Measurements from ENCODE around the gene RSPH3.

The RSPH3 gene, protein sequence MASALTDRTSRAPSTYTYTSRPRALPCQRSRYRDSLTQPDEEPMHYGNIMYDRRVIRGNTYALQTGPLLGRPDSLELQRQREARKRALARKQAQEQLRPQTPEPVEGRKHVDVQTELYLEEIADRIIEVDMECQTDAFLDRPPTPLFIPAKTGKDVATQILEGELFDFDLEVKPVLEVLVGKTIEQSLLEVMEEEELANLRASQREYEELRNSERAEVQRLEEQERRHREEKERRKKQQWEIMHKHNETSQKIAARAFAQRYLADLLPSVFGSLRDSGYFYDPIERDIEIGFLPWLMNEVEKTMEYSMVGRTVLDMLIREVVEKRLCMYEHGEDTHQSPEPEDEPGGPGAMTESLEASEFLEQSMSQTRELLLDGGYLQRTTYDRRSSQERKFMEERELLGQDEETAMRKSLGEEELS

GRCh38 chr6:158999666-159000403 lies at the start of gene RSPH3:
Gene RSPH3 (minus strand): TSS chr6:159000202. CDS start chr6:158999550, 652 bp downstream.
- peak within 1 kb of the TSS; percentile 78 to 95 for H3K4me3 ChIP-seq (ENCODE audit: low read length in 2 of 2)
- peak within 1 kb of the TSS; percentile 65 to 81 for H3K9ac ChIP-seq (ENCODE audit: low read length in 2 of 2)
- peaks cover 6% of the 10 kb centered on the region for H3K4me1 ChIP-seq (ENCODE audit: control insufficient read depth, insufficient read depth, low read length)
- peak within 1 kb of the TSS; percentile 64 for H3K27ac ChIP-seq (ENCODE audit: low read length)
- no peaks in the 10 kb centered on the region for H3K36me3 ChIP-seq (ENCODE audit: control insufficient read depth in 2 of 2, insufficient read depth in 2 of 2, low read length in 2 of 2)
- no peaks in the 10 kb centered on the region for H3K27me3 ChIP-seq (ENCODE audit: control insufficient read depth in 1 of 2, insufficient read depth in 2 of 2, low read length in 2 of 2)
- no peaks in the 10 kb centered on the region for H3K9me3 ChIP-seq (ENCODE audit: control insufficient read depth in 2 of 2, low read length in 2 of 2)

GRCh38 chr6:159047891-159048685 lies 48.1 kb upstream of the RSPH3 start:
- no peak overlapping the region for H3K4me3 ChIP-seq (ENCODE audit: low read length in 2 of 2)
- no peaks in the 10 kb centered on the region for H3K4me1 ChIP-seq (ENCODE audit: control insufficient read depth, insufficient read depth, low read length)
- H3K27me3 ChIP-seq (ENCODE audit: control insufficient read depth in 1 of 2, insufficient read depth in 2 of 2, low read length in 2 of 2): peaks cover 4 to 6% of the 10 kb centered on the region in 2 donors
- H3K36me3 ChIP-seq (ENCODE audit: control insufficient read depth in 2 of 2, insufficient read depth in 2 of 2, low read length in 2 of 2): no peaks in the 10 kb centered on the region
- no peak overlapping the region for H3K9ac ChIP-seq (ENCODE audit: low read length in 2 of 2)
- H3K9me3 ChIP-seq (ENCODE audit: control insufficient read depth in 2 of 2, low read length in 2 of 2): no peaks in the 10 kb centered on the region
- no peak overlapping the region for H3K27ac ChIP-seq (ENCODE audit: low read length)

GRCh38 chr6:159045801-159046200 lies 45.8 kb upstream of the RSPH3 start:
- H3K36me3 ChIP-seq (ENCODE audit: control insufficient read depth in 2 of 2, insufficient read depth in 2 of 2, low read length in 2 of 2): no peaks in the 10 kb centered on the region
- no peaks in the 10 kb centered on the region for H3K9me3 ChIP-seq (ENCODE audit: control insufficient read depth in 2 of 2, low read length in 2 of 2)
- no peak overlapping the region for H3K9ac ChIP-seq (ENCODE audit: low read length in 2 of 2)
- H3K27ac ChIP-seq (ENCODE audit: low read length): no peak overlapping the region
- no peak overlapping the region for H3K4me3 ChIP-seq (ENCODE audit: low read length in 2 of 2)
- no peaks in the 10 kb centered on the region for H3K4me1 ChIP-seq (ENCODE audit: control insufficient read depth, insufficient read depth, low read length)
- peaks cover 4 to 5% of the 10 kb centered on the region in 2 donors for H3K27me3 ChIP-seq (ENCODE audit: control insufficient read depth in 1 of 2, insufficient read depth in 2 of 2, low read length in 2 of 2)

- Histone ChIP-seq H3K9ac (ENCODE audit: low read length in 2 of 2) (no peak within 1 kb of the TSS), H3K27ac (ENCODE audit: low read length) (no peak within 1 kb of the TSS)
Measured at GRCh38 chr6:159044899-159045727, 45.1 kb upstream of the RSPH3 start, which contains the start of gene TAGAP. Gene TAGAP (minus strand): TSS chr6:159044991. CDS start chr6:159044146, 845 bp downstream.

DNA sequence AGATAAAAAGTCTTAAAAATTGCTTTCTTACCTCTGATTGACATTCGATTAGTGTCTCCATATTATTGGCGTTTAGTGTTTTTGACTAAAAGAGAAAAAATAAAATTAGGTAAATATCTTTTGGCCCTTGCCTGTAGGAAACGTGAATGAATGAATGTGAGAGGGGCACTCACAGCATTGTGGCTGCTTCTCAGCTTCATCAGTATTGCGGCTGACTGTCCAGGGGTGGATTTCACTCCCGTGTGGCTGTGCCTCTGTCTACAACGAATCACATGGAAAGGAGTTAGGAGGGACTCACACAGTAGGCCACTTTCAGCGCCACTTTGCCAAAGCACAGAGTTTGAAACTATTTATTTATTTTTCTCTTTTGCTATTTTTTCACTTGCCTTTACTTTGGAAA lies 43.9 kb upstream of the RSPH3 start:
- no peak overlapping the region for H3K9ac ChIP-seq (ENCODE audit: low read length in 2 of 2)
- H3K27ac ChIP-seq (ENCODE audit: low read length): no peak overlapping the region
- H3K27me3 ChIP-seq (ENCODE audit: control insufficient read depth in 1 of 2, insufficient read depth in 2 of 2, low read length in 2 of 2): peaks cover 4% of the 10 kb centered on the region in 2 donors
- no peaks in the 10 kb centered on the region for H3K36me3 ChIP-seq (ENCODE audit: control insufficient read depth in 2 of 2, insufficient read depth in 2 of 2, low read length in 2 of 2)
- no peaks in the 10 kb centered on the region for H3K4me1 ChIP-seq (ENCODE audit: control insufficient read depth, insufficient read depth, low read length)
- H3K9me3 ChIP-seq (ENCODE audit: control insufficient read depth in 2 of 2, low read length in 2 of 2): no peaks in the 10 kb centered on the region
- H3K4me3 ChIP-seq (ENCODE audit: low read length in 2 of 2): no peak overlapping the region

More at GRCh38 chr6:159044899-159045727, 45.1 kb upstream of the RSPH3 start, which contains the start of gene TAGAP:
- Histone ChIP-seq H3K4me3 (ENCODE audit: low read length in 2 of 2) (peak within 1 kb of the TSS in 1 of 2 donors; percentile 10), H3K9me3 (ENCODE audit: control insufficient read depth in 2 of 2, low read length in 2 of 2) (no peaks in the 10 kb centered on the region), H3K4me1 (ENCODE audit: control insufficient read depth, insufficient read depth, low read length) (no peaks in the 10 kb centered on the region), H3K27me3 (ENCODE audit: control insufficient read depth in 1 of 2, insufficient read depth in 2 of 2, low read length in 2 of 2) (peaks cover 4% of the 10 kb centered on the region in 2 donors), H3K36me3 (ENCODE audit: control insufficient read depth in 2 of 2, insufficient read depth in 2 of 2, low read length in 2 of 2) (no peaks in the 10 kb centered on the region)

GRCh38 chr6:159043251-159043650 lies 43.2 kb upstream of the RSPH3 start:
- H3K9ac ChIP-seq (ENCODE audit: low read length in 2 of 2): no peak overlapping the region
- H3K27me3 ChIP-seq (ENCODE audit: control insufficient read depth in 1 of 2, insufficient read depth in 2 of 2, low read length in 2 of 2): peaks cover under 1 to 4% of the 10 kb centered on the region in 2 donors
- H3K4me1 ChIP-seq (ENCODE audit: control insufficient read depth, insufficient read depth, low read length): no peaks in the 10 kb centered on the region
- H3K36me3 ChIP-seq (ENCODE audit: control insufficient read depth in 2 of 2, insufficient read depth in 2 of 2, low read length in 2 of 2): no peaks in the 10 kb centered on the region
- no peak overlapping the region for H3K27ac ChIP-seq (ENCODE audit: low read length)
- no peak overlapping the region for H3K4me3 ChIP-seq (ENCODE audit: low read length in 2 of 2)
- H3K9me3 ChIP-seq (ENCODE audit: control insufficient read depth in 2 of 2, low read length in 2 of 2): no peaks in the 10 kb centered on the region

- Histone ChIP-seq H3K9me3 (ENCODE audit: control insufficient read depth in 2 of 2, low read length in 2 of 2) (no peaks in the 10 kb centered on the region), H3K9ac (ENCODE audit: low read length in 2 of 2) (no peak overlapping the region), H3K4me3 (ENCODE audit: low read length in 2 of 2) (no peak overlapping the region), H3K27ac (ENCODE audit: low read length) (no peak overlapping the region), H3K27me3 (ENCODE audit: control insufficient read depth in 1 of 2, insufficient read depth in 2 of 2, low read length in 2 of 2) (peaks cover 0 to 2% of the 10 kb centered on the region in 2 donors), H3K36me3 (ENCODE audit: control insufficient read depth in 2 of 2, insufficient read depth in 2 of 2, low read length in 2 of 2) (no peaks in the 10 kb centered on the region), H3K4me1 (ENCODE audit: control insufficient read depth, insufficient read depth, low read length) (no peaks in the 10 kb centered on the region)
Measured at GRCh38 chr6:159042826-159043181, 42.8 kb upstream of the RSPH3 start.

- Histone ChIP-seq H3K9ac (ENCODE audit: low read length in 2 of 2) (peak overlapping the region in 1 of 2 donors; percentile 19), H3K27ac (ENCODE audit: low read length) (peak overlapping the region; percentile 47), H3K9me3 (ENCODE audit: control insufficient read depth in 2 of 2, low read length in 2 of 2) (no peaks in the 10 kb centered on the region), H3K4me3 (ENCODE audit: low read length in 2 of 2) (no peak overlapping the region), H3K27me3 (ENCODE audit: control insufficient read depth in 1 of 2, insufficient read depth in 2 of 2, low read length in 2 of 2) (no peaks in the 10 kb centered on the region), H3K4me1 (ENCODE audit: control insufficient read depth, insufficient read depth, low read length) (no peaks in the 10 kb centered on the region), H3K36me3 (ENCODE audit: control insufficient read depth in 2 of 2, insufficient read depth in 2 of 2, low read length in 2 of 2) (no peaks in the 10 kb centered on the region)
Measured at GRCh38 chr6:159042003-159042825, 42.2 kb upstream of the RSPH3 start.

DNA sequence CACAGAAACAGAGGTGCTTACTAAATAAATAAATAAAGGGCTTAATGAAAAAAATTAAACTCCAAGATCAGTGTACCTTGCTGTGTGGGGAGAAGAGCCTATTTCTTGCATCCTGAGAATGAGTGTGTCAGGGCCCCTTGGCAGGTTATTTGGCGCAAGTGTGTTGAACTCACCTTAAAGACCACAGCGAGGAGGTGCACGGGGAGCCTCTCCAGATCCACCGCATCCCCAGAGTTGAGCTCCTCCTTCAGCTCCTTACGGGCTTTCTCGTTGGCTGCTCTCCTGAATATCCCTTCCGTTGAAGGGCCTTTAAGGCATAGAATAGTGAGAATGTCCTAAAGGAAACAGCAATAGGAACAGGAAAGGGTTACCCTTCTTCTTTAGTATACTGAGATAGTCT lies 41.2 kb upstream of the RSPH3 start:
- Histone ChIP-seq H3K9ac (ENCODE audit: low read length in 2 of 2) (no peak overlapping the region), H3K36me3 (ENCODE audit: control insufficient read depth in 2 of 2, insufficient read depth in 2 of 2, low read length in 2 of 2) (no peaks in the 10 kb centered on the region), H3K27me3 (ENCODE audit: control insufficient read depth in 1 of 2, insufficient read depth in 2 of 2, low read length in 2 of 2) (no peaks in the 10 kb centered on the region), H3K9me3 (ENCODE audit: control insufficient read depth in 2 of 2, low read length in 2 of 2) (no peaks in the 10 kb centered on the region), H3K27ac (ENCODE audit: low read length) (no peak overlapping the region), H3K4me1 (ENCODE audit: control insufficient read depth, insufficient read depth, low read length) (no peaks in the 10 kb centered on the region), H3K4me3 (ENCODE audit: low read length in 2 of 2) (no peak overlapping the region)

Measured in stomach smooth muscle (tissue), 2 donors.